Chondrocyte (in vitro differentiated cells): ENCODE results near the gene TTK. TPM values are rescaled to one million over a fixed set of nuclear protein-coding genes. Genes with fewer than 3 reads are reported as not detected.
"Not testable (repeated sequence)": the region's sequence is repeated elsewhere in the genome, so short reads cannot be mapped to it uniquely, and the experiment has no call there.

Experiments
- DNase-seq: peaks from one replicate; pipeline ENCODE4 v3.0.0; 2021; ENCODE audit warnings: mixed read lengths, low spot score
- H3K27ac Mint-ChIP-seq: one replicate; pipeline ENCODE4 v1.8.0; 2021; ENCODE audit warnings: mild to moderate bottlenecking, moderate library complexity, mixed read lengths; ENCODE audit not compliant: unreplicated experiment
- H3K27me3 Mint-ChIP-seq: 2 replicates; pipeline ENCODE4 v1.8.0; 2021; ENCODE audit warnings: low read depth, mixed read lengths
- H3K36me3 Mint-ChIP-seq: 2 replicates; pipeline ENCODE4 v1.8.0; 2021; ENCODE audit warnings: low read depth, mixed read lengths
- H3K4me1 Mint-ChIP-seq: 2 replicates; pipeline ENCODE4 v1.8.0; 2021; ENCODE audit warnings: low read depth, mild to moderate bottlenecking, mixed read lengths
- H3K4me3 Mint-ChIP-seq: one replicate; pipeline ENCODE4 v1.8.0; 2021; ENCODE audit warnings: mild to moderate bottlenecking, moderate library complexity, mixed read lengths; ENCODE audit not compliant: unreplicated experiment
- H3K9me3 Mint-ChIP-seq: 2 replicates; pipeline ENCODE4 v1.8.0; 2021; ENCODE audit warnings: low read depth, mixed read lengths
- total RNA-seq: library from RNA; stranded (reverse); gene quantifications from 3 replicates; pipeline ENCODE4 v1.2.1, GENCODE V29; 2021
- TF ChIP-seq, protein P1 (sequence below): fragments of 200-600 bp; sonication (generic); IDR thresholded peaks from 2 replicates; pipeline ENCODE4 v1.5.0; 2021; ENCODE audit warnings: antibody characterized with exemption, mild to moderate bottlenecking, moderate library complexity

Gene TTK
- total RNA-seq, 1 donor from 2014 or later = 3.8 TPM

DNA sequence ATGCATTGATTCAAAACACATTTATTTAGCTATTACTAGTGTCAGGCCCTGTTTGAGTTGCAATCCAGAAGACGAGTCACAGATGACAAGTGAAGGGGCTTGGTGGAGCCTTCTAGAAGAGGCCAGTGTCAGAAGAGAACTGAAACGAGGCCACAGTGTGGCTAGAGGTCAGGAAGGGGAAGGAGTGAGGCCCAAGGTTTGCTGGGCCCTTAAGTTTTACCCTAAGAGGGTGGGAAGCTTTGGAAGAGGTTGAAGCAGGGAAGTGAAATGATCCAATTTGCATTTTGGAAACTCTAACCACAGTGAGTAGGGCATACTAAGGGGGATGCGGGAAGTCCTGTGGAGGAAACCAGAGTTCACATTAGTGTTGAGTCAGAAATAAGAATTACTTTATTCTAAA, 25.0 kb downstream of the TTK start:
- no peaks in the 10 kb centered on the region for H3K9me3 Mint-ChIP-seq
- peaks cover 4% of the 10 kb centered on the region for H3K4me1 Mint-ChIP-seq
- no peak overlapping the region for H3K27ac Mint-ChIP-seq
- DNase-seq = no peak
- no peak overlapping the region for H3K4me3 Mint-ChIP-seq
- peaks cover 4% of the 10 kb centered on the region for H3K36me3 Mint-ChIP-seq
- no peaks in the 10 kb centered on the region for H3K27me3 Mint-ChIP-seq
- TF ChIP-seq, protein P1, sequence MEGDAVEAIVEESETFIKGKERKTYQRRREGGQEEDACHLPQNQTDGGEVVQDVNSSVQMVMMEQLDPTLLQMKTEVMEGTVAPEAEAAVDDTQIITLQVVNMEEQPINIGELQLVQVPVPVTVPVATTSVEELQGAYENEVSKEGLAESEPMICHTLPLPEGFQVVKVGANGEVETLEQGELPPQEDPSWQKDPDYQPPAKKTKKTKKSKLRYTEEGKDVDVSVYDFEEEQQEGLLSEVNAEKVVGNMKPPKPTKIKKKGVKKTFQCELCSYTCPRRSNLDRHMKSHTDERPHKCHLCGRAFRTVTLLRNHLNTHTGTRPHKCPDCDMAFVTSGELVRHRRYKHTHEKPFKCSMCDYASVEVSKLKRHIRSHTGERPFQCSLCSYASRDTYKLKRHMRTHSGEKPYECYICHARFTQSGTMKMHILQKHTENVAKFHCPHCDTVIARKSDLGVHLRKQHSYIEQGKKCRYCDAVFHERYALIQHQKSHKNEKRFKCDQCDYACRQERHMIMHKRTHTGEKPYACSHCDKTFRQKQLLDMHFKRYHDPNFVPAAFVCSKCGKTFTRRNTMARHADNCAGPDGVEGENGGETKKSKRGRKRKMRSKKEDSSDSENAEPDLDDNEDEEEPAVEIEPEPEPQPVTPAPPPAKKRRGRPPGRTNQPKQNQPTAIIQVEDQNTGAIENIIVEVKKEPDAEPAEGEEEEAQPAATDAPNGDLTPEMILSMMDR = no peak

DNA sequence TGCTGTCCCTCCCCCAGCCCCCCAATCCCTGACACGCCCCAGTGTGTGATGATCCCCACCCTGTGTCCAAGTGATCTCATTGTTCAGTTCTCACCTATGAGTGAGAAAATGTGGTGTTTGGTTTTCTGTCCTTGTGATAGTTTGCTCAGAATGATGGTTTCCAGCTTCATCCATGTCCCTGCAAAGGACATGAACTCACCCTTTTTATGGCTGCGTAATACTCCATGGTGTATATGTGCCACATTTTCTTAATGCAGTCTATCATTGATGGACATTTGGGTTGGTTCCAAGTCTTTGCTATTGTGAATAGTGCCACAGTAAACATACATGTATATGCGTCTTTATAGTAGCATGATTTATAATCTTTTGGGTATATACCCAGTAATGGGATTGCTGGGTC, 43.8 kb downstream of the TTK start:
- H3K9me3 Mint-ChIP-seq = peaks cover 24% of the 10 kb centered on the region
- H3K4me3 Mint-ChIP-seq, DNase-seq, H3K27me3 Mint-ChIP-seq, H3K36me3 Mint-ChIP-seq, H3K4me1 Mint-ChIP-seq, H3K27ac Mint-ChIP-seq: not testable (repeated sequence)

DNA sequence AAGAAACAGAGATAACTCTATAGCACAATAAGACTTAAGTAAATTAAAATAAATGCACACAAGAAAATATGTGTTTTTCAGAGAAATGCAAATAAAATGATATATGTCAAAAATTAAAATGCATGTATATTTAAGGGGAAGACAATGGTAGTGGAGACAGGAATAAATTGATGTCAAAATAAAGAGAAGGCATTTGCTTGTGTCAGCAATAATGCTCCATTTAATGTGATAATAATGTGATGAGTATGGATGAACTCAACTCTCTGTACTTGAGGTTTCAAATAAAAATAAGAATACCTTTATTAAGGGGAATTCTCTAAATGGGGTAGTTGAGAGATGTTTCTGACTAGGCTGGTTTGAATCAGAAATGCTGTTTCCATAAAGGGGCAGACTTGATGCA, 56.3 kb downstream of the TTK start:
- Mint-ChIP-seq H3K27ac (no peak overlapping the region), H3K4me1 (no peaks in the 10 kb centered on the region), H3K9me3 (no peaks in the 10 kb centered on the region), H3K27me3 (no peaks in the 10 kb centered on the region), H3K4me3 (no peak overlapping the region), H3K36me3 (no peaks in the 10 kb centered on the region)
- DNase-seq = no peak
- TF ChIP-seq, protein P1 = no peak

DNA sequence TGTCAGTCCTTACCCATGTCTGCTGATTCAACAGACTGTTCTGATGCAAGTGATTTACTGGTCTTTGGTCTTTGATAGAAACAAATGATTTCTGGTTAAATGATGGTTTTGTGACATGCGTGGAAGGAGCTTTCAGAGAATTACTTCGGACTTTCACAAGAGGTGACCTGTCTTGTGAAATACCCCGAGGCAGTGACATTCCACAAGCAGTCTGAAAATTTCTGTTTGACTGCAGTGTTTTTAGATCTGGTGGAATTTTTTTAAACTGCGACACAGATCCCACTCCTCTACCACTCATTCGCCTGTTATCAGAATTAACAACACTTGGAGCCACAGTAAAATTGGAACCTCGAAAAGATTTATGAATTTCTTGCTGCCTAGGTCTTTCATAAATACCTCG, 63.7 kb downstream of the TTK start:
- H3K36me3 Mint-ChIP-seq, H3K4me1 Mint-ChIP-seq, H3K27me3 Mint-ChIP-seq, DNase-seq, H3K4me3 Mint-ChIP-seq, H3K9me3 Mint-ChIP-seq, H3K27ac Mint-ChIP-seq: not testable (repeated sequence)

GRCh38 chr6:80070431-80070830, 66.0 kb downstream of the TTK start:
- not testable (repeated sequence) for H3K36me3 Mint-ChIP-seq, DNase-seq, H3K9me3 Mint-ChIP-seq, H3K27ac Mint-ChIP-seq, H3K27me3 Mint-ChIP-seq, H3K4me3 Mint-ChIP-seq, H3K4me1 Mint-ChIP-seq

DNA sequence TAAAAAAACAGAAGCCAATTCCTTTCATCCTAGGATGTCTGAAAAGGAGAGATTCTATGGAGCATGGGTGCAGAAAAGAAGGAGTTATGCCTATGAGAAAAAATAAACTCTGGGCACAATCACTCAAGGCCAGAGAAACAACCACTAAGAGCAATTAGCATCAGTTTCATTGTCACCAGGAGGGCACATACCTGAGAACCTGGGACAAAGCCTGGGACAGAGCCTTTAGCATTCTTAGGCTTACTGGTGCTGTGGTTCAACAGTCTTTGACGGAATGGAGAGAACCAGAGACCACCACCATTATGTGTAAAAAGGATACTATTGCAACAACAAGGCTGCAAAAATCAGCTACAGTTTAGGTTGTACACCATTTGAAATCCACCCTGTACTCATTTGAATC, 72.6 kb downstream of the TTK start:
- Mint-ChIP-seq H3K27me3 (peaks cover 11% of the 10 kb centered on the region), H3K9me3 (peaks cover 8% of the 10 kb centered on the region), H3K4me1 (no peaks in the 10 kb centered on the region), H3K27ac (no peak overlapping the region), H3K36me3 (no peaks in the 10 kb centered on the region), H3K4me3 (no peak overlapping the region)
- DNase-seq = no peak
- TF ChIP-seq, protein P1 = no peak

DNA sequence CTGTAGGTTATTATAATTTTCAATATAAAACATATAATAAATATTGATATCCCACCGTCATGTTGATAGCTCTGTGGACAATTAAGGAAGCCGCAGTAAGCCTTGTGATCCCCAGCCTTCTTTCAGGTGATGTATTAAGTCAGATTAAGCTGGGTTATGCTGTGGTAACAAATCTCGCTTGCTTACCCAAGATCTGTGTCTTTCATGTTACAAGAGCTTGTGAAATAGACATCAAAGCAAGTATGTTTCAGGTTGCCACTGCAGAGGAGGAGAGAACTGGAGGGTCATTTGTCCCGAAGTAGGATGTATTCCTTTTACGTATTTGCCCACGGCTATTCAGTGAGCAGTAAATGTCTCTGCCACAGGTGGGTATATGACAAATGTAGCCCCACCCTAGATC, 84.2 kb downstream of the TTK start:
- TF ChIP-seq, protein P1 = no peak
- Mint-ChIP-seq H3K4me3 (no peak overlapping the region), H3K9me3 (no peaks in the 10 kb centered on the region)

More for the DNA sequence above, 84.2 kb downstream of the TTK start:
- H3K36me3 Mint-ChIP-seq = no peaks in the 10 kb centered on the region
- peaks cover 25% of the 10 kb centered on the region for H3K27me3 Mint-ChIP-seq
- no peak for DNase-seq
- H3K4me1 Mint-ChIP-seq = no peaks in the 10 kb centered on the region
- no peak overlapping the region for H3K27ac Mint-ChIP-seq
